ENCODE measurements around the gene ST7. TPM values are rescaled to one million over a fixed set of nuclear protein-coding genes. Genes with fewer than 3 reads are reported as not detected.

ST7 gene
- total RNA-seq, 1 experiment from 2014 or later: 19.4 TPM

DNA sequence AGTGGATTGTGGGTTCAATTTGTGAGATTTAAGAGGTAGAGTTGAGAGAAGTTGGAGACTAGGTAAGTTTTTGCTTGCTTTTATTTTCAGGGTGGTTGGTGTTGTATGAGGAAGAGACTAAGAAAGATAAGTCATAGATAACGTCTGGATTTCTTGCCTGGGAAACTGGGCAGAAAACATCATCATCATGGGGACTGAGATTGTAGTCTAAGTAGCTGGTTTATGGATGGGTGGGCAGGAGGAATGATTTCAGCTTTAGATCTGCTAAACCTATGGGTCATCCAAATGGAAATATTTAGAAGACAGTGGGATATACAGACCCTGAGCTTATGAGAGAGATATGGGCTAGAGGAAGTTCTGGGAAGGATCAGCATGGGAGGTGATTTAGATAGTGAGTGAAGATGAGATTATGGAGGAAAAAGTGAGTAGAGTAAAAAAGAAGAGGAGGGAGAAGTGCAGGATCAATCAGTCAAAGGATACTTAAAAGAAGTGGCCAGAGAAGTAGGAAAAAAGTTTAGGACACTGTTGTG is 199.8 kb downstream of the ST7 start:
- no peak for DNase-seq (ENCODE audit: low spot score)

DNA sequence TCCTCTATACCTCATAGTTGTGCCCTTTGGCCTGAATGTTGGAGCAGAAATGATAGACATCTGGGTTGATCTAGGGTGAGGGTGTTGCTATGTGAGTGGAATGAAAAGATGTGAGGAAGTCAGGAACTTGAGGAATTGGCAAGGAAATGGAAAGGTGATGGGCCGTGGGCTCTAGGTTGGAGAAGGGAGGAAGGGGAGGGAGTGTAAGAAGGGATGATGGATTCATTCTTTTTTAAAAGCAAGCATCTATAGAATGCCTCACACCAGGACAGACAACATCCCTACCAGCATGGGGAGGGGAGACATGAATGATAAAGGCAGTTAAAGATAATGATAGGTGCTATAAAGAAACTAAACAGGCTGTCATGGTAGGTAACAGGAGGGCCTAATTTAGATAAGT is 201.4 kb downstream of the ST7 start:
- no peak for DNase-seq (ENCODE audit: low spot score)

DNA sequence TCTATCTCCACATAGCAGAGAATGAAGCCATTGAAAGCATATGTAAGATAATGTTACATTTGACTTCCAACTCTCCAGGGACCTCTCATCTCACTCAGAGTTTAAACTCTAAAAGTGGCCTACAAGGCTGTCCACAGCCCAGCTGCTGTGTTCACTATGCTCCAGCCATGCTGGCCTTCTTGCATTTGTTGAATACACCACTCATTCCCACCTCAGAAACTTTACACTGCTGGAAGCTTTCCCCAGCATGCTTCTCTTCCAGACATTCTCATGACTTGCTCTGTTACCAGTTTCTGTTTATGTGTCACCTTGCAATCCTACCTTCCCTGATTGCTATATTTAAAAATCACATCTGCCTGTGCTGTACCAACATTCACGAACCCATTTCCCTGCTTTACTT is 202.4 kb downstream of the ST7 start:
- DNase-seq (ENCODE audit: low spot score): no peak

DNA sequence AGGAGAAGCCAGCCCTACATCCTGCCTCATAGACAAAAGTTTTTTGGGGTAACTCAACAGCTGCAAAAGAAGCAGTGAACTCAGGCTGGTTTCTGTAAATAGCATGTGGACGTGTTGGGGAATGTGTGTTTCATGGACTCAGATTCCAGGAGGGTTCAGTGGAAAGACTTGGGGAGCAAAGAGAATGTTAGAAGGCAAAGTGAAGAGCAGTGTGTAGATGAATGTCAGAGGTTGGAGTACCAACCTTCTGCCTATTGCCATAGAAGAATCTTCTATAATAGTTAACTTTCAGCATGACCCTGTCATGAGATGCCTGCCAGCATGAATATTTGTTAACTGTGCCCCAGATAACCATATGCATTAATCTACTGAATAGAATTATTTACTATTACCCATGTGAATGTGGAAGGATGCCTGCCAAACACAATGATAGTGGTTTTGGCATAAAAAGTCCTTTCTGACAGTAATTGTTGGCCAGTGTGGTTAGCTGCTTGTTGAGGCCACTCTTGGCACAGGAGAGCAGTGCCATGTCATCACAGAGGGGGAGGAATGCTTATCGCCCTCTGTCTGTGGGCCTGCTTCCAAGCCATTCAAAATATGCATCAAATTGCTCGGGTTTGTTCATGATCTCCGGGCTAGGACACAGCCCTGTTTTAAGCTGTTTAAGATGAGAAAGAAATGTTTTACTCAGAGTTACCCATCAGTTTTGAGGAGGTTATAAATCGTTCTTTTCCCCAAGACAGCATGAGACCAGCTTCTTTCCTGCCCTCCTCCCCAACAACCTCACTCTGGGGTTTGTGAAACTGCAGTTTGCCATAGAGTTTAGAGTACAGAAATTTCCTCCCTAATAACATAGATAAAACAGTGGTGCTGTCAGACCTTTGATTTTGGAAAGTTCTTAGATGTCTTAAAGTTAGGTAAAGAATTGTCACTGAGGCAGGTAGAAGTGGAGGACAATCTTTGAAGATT is 204.2 kb downstream of the ST7 start:
- DNase-seq (ENCODE audit: low spot score): no peak

DNA sequence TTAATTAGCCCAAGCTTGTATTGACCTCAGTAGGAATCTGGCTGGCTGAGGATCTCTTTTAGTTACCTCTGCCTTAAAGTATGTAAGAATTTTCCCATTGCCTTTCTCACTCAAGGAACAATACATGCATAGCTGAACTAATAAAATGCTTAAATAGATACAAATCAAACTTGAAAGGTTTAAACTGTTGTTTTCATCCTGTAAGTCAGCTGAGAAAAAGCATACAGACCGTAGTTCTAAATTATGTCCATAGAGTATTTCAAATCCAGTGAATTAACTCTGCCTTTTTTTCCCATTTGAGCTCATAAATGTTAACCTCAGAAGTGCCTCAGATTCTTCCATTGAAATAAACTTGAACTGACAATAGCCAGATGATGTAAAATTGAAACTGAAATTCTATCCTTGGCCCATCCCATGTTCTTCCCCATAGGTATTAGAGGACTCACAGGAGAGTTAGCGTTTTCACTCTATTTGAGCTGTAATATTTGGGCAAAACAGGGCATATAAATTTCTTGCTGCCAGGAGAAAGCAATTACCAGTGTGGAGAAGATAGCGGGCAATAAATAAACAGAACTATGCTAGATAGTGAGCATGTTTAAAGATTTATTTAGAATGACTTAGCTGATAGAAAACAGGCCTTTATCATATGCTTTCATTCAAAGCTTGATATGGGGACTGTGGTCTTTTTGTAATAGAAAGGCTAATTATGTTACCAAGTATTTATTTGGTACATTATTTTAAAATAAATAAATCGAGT is 205.8 kb downstream of the ST7 start:
- DNase-seq (ENCODE audit: low spot score): no peak

DNA sequence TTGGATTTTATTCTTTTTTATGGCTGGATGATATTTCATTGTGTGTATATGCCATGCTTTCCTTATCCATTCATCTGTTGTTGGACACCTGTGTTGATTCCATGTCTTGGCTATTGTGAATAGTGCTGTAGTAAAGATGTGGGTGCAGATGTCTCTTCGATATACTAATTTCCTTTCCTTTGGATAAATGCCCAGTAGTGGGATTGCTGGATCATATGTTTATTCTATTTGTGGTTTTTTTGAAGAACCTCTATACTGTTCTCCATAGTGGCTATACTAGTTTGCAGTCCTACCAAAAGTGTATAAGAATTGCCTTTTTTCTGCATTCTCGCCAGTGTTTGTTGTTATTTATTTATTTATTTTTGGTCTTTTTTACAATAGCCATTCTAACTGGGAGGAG is 209.8 kb downstream of the ST7 start:
- peak; percentile 7 for DNase-seq (ENCODE audit: low spot score)

DNA sequence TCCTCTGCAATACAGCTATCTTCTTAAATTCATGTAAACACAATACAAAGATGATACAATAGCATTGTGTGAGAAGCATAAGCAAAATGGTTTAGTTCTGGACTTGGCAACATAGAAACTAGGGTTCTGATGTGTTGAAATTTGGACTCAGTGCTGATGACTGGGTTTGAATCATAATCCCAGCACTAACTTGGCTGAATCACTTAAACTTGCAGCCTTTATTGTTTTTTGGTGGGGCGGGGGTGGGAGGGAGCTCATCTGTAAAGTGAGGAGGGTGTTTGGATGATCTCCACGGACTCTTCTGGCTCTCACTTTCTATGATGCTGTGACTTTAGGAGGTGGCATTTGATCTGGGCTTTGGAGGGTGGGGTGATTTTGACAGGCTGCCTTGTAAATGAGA is 211.3 kb downstream of the ST7 start:
- no peak for DNase-seq (ENCODE audit: low spot score)

DNA sequence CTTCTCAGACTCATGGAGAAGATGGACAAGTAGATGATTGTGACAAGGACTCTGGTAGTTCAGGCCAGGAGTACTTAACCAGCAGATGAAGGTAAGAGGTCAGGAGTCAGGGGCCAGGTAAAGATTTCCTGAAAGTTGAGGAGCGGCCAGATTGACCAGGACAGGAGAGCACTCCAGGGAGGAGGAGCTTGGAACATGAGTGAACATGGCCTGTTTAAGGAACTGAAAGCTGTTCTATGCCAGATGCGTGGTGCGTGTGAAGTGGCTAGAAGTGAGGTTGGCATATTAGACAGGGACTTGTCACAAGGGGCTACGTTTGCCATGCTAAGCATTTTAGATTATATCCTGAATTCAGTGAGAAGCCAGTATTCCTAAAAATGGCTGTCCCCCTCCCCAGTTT is 212.4 kb downstream of the ST7 start:
- no peak for DNase-seq (ENCODE audit: low spot score)

DNA sequence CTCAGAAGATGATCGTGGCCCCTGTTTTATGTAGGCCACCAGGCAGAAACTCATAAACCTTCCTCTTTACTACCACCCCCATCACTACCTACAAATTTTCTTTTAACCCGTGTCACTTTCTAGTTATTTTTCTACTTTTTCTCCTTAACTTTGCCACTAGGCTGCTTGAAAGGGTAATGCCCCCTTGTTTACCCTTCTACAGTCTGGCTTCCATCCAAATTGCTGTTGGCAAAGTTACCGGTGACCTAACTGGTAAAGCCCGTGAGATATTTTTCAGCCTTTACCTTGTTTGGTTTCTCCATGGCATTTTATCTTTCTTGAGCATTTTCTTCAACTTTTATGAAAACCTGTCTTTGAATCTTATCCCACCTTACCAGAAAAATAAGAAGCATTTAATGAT is 216.6 kb downstream of the ST7 start:
- peak; percentile 59 for DNase-seq (ENCODE audit: low spot score)

DNA sequence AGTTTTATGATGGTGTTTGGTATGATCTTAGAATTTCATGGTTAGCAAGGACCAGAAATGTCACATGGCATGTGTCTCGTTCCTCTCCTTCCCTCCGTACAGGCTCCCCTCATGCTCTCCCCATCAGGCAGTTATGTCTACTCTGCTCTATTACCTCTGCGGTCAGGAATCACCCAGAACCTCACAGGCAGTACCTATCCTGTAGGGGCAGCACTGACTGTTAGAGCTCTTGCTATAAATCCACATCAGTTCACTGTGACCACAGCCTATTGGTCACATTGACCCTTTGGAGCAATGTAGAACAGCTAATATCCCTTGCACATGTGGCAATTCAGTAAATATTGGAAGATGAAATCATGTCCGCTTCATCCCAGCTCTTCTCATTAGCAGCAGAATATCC is 217.8 kb downstream of the ST7 start:
- DNase-seq (ENCODE audit: low spot score): peak; percentile 49

DNA sequence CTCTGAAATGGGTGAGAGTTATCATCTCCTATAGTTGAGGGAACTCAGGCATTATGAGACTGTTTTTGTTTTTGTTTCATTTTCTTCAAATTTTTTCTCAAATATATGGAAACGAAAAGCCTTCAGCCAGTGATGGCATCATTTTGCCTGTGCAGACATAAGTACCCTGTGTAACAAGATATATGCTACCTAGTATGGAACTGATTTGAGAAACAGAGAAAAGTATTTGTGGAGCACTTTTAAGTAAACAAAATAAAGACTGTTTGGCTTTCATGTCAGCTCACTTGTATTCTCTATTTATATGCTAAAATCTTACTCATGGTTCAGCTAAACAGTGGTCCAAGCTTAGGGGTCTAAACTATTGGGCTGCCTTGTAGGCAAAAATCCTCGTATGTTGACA is 219.0 kb downstream of the ST7 start:
- no peak for DNase-seq (ENCODE audit: low spot score)

DNA sequence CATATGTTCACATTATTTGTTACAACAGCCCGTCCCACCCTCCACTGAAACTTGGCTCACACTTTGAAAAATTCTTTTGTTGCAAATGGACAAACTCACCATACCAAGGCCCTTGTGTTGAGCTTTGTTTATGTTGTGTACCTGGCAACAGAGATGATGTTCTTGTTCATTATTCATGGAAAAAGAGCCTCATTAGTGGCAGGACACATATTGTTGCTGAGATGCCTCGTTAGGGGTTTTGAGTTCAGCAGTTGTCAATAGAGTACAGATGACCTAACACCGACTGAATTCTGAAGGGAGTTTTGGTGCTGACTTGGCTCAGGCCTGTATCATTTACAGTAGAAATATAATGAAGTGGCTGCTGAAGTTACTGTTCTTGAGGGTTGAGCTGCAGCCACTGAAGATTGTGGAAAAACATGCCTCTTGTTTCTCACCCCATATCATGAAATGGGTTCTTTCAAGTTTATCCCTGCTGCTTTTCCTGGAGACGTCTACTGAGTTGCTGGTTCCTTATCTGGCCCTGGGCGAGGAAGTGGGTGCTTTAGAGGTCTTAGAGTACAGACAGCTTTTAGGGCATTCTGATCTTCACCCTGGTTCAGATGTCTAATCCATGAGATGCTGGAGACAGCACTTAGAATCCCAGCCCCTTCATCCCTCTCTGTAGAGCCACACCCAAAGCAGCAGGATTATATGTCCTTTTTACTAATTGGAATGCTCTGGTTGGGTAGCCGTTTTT is 219.9 kb downstream of the ST7 start:
- DNase-seq (ENCODE audit: low spot score): no peak

DNA sequence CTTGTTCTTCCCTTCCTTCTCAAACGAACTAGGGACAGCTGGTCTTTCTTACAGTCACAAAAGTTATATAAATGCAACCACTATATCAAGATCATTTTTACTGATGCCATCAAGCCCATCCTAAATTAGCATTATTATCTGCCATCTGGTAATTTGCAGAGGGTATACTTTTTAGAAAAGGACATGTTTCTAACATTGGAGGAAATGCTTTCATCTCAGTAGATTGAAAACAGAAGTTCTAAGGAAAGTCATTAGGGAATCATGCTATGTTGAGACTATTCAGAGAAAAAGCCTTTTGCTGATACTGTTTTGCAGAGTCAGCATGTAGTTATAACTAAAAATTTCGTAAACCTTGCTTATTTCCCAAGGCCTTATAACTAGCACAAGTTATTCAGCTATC is 222.9 kb downstream of the ST7 start:
- no peak for DNase-seq (ENCODE audit: low spot score)

DNA sequence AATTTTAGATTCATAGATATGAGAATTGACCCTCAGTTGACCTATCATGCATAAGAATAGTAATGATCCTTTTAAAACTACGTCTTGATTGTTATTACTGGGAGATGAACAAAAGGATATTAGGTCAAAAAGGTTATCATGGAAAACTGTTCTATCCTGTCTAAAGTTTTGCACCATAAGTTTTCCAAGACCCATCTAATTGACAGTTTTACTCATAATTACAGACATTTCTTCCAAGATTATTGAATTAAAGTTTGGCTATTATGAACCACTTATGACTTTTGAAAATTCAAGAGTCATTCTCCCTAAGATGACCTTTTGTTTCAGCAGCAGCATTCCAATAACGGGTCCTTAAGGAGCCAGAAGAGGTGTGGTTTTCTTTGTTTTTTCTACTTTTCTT is 225.3 kb downstream of the ST7 start:
- no peak for DNase-seq (ENCODE audit: low spot score)

DNA sequence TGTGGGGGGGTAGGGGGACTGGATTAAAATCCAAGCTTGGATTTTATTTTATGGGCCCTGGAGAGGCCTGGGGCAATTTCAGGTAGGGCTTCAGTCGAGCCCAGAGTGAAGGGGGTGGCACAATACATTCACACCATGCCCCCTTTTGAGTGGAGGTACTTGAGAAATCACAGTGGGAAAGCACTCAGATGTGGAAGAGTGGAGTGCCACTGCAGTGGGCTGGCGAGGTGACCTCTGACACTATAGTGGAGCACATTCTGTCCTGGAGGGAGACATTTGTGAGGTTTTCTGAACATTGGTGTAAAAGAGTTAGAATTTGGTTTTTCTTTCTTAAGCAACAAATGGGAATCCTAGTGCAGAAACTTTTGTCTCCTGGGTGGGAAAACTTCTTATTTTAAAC is 226.4 kb downstream of the ST7 start:
- no peak for DNase-seq (ENCODE audit: low spot score)

DNA sequence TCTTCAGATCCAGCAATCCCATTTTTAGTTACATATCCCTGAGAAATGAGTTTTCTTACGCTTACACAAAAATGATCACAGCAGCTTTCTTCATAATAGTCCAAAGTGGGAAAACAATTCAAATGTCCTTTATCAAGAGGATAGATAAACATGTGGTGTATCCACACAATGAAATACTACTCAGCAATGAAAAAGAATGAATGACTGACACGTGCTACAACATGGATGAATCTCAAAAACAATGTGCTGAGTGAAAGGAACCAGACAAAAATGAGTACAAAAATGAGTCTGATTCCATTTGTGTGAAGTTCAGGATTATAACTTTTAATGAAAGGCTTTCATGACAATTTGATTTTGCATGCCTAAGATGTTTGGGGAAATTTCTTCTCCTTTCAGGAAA is 230.4 kb downstream of the ST7 start:
- no peak for DNase-seq (ENCODE audit: low spot score)

DNA sequence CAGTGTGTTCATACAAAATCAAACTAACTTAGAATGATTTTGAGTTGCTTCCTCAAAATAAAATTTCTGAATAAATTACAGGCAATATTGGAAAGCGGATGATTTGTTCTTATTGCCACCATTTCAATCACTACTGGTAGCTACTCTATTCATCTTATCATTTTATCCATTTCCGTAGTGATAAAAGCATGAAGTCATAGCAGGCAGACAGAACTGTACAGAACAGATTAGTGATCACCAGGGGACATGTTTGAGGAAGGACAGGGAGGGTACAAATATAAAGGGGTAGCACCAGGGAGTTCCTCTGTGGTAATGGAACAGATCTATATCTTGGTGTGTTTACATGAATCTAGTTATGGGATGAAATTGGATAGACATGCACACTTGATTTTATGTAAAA is 231.1 kb downstream of the ST7 start:
- no peak for DNase-seq (ENCODE audit: low spot score)

DNA sequence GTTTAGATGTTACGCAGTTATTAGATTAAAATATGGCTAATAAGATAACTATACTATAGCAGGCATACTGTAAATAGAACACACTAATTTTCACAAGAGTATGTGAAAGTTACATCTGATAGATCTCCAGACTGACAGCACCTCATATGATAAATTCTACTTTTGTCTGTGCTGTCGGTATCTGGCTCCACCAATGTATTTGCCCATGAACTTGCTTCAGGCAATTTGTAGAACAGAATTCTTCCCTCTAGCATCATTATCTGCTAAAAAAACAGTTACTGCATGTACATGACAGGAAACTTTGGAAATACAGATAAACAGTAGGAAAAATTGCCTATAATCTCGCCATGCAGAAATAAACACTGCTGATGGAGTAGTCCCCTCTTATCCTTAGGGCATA is 231.8 kb downstream of the ST7 start:
- no peak for DNase-seq (ENCODE audit: low spot score)

DNA sequence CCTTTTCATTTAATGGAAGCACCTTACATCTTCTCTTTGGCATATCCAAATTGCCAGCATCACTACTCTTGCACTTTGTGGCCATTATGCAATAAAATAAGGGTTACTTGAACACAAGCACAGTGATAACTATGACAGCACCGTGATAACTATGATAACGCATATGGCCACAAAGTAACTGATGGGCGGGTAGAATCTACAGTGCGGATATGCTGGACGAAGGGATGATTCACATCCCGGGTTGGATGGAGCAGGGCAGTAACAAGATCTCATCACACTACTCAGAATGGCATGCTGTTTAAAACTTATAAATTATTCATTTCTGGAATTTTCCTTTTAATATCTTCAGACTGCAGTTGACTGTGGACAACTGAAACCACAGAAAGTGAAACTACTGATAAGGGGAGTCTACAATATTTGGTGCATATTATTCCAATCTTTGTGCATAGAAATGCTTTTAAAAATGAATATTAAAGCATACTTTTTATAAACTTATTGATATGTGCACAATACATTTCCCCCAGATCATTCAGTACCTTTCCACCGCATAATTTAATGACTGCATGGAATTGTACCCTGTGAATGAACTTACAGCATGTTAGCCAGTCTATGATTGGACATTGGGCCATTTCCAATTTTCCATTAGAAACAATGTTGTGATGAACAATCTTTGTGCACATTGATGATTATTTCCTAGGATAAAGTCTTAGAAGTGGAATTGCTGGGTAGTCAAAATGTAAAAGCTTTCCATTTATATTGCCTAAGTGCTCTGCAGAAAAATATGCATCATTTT is 233.1 kb downstream of the ST7 start:
- DNase-seq (ENCODE audit: low spot score): no peak

DNA sequence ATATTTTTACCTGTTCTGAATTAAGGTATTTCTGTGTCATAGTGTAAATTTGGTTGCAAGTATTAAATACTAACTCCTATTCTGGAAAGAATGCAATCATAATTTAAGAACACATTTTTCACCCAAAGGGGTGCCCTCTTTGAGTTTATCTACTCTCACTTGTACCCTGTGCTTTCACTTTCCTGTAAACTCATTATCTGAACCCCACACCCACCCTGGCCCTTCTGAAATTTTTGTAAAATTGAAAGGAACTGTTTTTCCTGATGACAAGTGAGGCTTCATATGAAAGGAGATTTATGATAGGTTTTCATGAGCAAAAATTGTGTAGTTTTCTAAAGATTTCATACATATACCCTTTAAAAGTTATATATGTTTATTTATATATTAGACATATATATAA is 235.1 kb downstream of the ST7 start:
- no peak for DNase-seq (ENCODE audit: low spot score)

DNA sequence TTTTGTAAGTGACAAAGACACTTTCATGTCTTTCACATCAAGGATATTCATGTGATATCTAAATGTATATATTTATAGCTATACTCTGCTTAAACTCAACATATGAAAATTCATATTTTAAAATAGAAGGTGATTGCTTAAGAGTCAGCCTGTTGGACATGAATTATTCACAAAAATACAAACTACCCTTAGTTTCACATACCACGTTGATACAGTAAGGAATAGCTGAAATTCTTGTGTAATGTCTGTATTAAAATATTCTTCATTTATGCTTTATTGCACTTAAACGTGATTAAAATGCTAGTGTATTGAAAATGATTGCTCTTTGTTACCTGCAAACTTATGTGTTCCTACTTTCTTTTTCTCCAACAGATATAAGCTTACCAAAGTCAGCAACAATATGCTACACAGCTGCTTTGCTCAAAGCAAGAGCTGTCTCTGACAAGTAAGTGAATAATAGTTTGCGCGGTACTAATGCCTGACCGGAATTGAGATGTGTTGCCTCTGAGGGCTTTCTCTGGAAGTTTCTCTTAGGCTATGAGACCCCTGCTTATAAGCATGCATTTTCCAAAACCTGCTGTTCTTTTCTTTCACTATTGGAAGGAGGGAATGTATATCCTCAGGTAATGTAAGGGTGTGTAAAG is 235.8 kb downstream of the ST7 start:
- DNase-seq (ENCODE audit: low spot score): no peak
